HG03103 (cell line): ENCODE data around the gene ANKK1.

Source experiments
- ATAC-seq: cut with Tn5 transposase; IDR thresholded peaks from one replicate; pipeline ENCODE4 v1.9.1; 2021; ENCODE audit warnings: low read depth; ENCODE audit not compliant: unreplicated experiment

ANKK1 gene

GRCh38 chr11:113408206-113408605 is 20.6 kb downstream of the ANKK1 start:
- ATAC-seq = no peak

GRCh38 chr11:113408887-113409286 is 21.3 kb downstream of the ANKK1 start:
- no peak for ATAC-seq

GRCh38 chr11:113409526-113409925 is 21.9 kb downstream of the ANKK1 start:
- no peak for ATAC-seq

GRCh38 chr11:113410414-113411135 is 23.0 kb downstream of the ANKK1 start:
- ATAC-seq = no peak

- ATAC-seq = no peak
Measured at GRCh38 chr11:113411536-113411935, 24.0 kb downstream of the ANKK1 start.

GRCh38 chr11:113412675-113413074 is 25.1 kb downstream of the ANKK1 start:
- no peak for ATAC-seq

GRCh38 chr11:113415343-113415742 is 27.8 kb downstream of the ANKK1 start:
- no peak for ATAC-seq

- no peak for ATAC-seq
Measured at GRCh38 chr11:113417428-113417827, 29.8 kb downstream of the ANKK1 start.

GRCh38 chr11:113419454-113420003 is 31.9 kb downstream of the ANKK1 start:
- no peak for ATAC-seq

GRCh38 chr11:113420808-113421207 is 33.2 kb downstream of the ANKK1 start:
- no peak for ATAC-seq

GRCh38 chr11:113426686-113427085 is 39.1 kb downstream of the ANKK1 start:
- no peak for ATAC-seq

GRCh38 chr11:113431746-113432145 is 44.2 kb downstream of the ANKK1 start:
- ATAC-seq = no peak

GRCh38 chr11:113435190-113435968 is 47.8 kb downstream of the ANKK1 start:
- no peak for ATAC-seq

- ATAC-seq = no peak
Measured at GRCh38 chr11:113436672-113437252, 49.2 kb downstream of the ANKK1 start.

- no peak for ATAC-seq
Measured at GRCh38 chr11:113440816-113441215, 53.2 kb downstream of the ANKK1 start.

- ATAC-seq = no peak
Measured at GRCh38 chr11:113444502-113445123, 57.0 kb downstream of the ANKK1 start.

- no peak for ATAC-seq
Measured at GRCh38 chr11:113446112-113446511, 58.5 kb downstream of the ANKK1 start.

GRCh38 chr11:113446938-113447337 is 59.4 kb downstream of the ANKK1 start:
- ATAC-seq = no peak

- no peak for ATAC-seq
Measured at GRCh38 chr11:113447621-113448315, 60.2 kb downstream of the ANKK1 start.

GRCh38 chr11:113448316-113448677 is 60.7 kb downstream of the ANKK1 start:
- ATAC-seq = no peak
